H1 (cell line): ENCODE measurements around the gene RUSC2. TPM values are rescaled to one million over a fixed set of nuclear protein-coding genes. Genes with fewer than 3 reads are reported as not detected.

ENCODE experiments used
- CTCF ChIA-PET: fragments of 300-600 bp; sonication (Branson Sonifier 250); formaldehyde crosslinking; loops from one replicate; lab custom pipeline; 2021; ENCODE audit not compliant: partially characterized antibody; lab: Charles Lee
- POLR2A ChIA-PET: fragments of 300-600 bp; sonication (Branson Sonifier 250); formaldehyde crosslinking; loops from one replicate; lab custom pipeline; 2021; ENCODE audit warnings: inconsistent platforms; ENCODE audit not compliant: partially characterized antibody; lab: Charles Lee
- DNase-seq, 2 experiments: peaks; one replicate each; pipeline versions ENCODE4 v3.0.0 to v3.0.0-alpha.2; 2010 to 2022; ENCODE audit warnings: low spot score in 2 of 2, low read depth in 1 of 2, mixed read lengths in 1 of 2
- FAIRE-seq: peaks from 2 replicates; lab custom pipeline; 2011; peaks lifted over from hg19 to GRCh38; lab: Jason Lieb, UNC
- H2AFZ ChIP-seq: 2 replicates; pipeline ENCODE4 v1.8.1; 2012; ENCODE audit warnings: low read length, inconsistent platforms
- H2AK5ac ChIP-seq: 2 replicates; pipeline ENCODE4 v1.6.1; 2013; ENCODE audit warnings: low read depth, low read length
- H2BK120ac ChIP-seq: replicated peaks from 2 replicates; pipeline ENCODE3; 2013; ENCODE audit warnings: low read depth, low read length, inconsistent platforms
- H2BK12ac ChIP-seq: 2 replicates; pipeline ENCODE4 v1.6.1; 2013; ENCODE audit warnings: low read depth, low read length
- H2BK15ac ChIP-seq: 2 replicates; pipeline ENCODE4 v1.6.1; 2013; ENCODE audit warnings: low read length
- H2BK20ac ChIP-seq: 2 replicates; pipeline ENCODE4 v1.6.1; 2013; ENCODE audit warnings: low read length
- H2BK5ac ChIP-seq: 2 replicates; pipeline ENCODE4 v1.6.1; 2013; ENCODE audit warnings: low read depth, low read length
- H3K14ac ChIP-seq: 2 replicates; pipeline ENCODE4 v1.6.1; 2013; ENCODE audit warnings: inconsistent platforms; ENCODE audit not compliant: insufficient read length
- H3K18ac ChIP-seq: 2 replicates; pipeline ENCODE4 v1.6.1; 2013; ENCODE audit warnings: low read length; ENCODE audit errors: extremely low read depth
- H3K23ac ChIP-seq: 2 replicates; pipeline ENCODE4 v1.6.1; 2013; ENCODE audit warnings: inconsistent platforms; ENCODE audit not compliant: insufficient read length
- H3K23me2 ChIP-seq: 2 replicates; pipeline ENCODE4 v1.6.1; 2013; ENCODE audit warnings: low read depth, low read length
- H3K27ac ChIP-seq: 2 replicates; pipeline ENCODE4 v1.6.1; 2011; ENCODE audit warnings: low read depth, low read length, inconsistent platforms
- H3K27me3 ChIP-seq, 4 experiments: replicated peaks in 1 of 4; 1 replicate in 1 of 4; 2 replicates in 3 of 4; pipeline versions ENCODE4 v1.6.1 to v1.8.1; 2011 to 2013; ENCODE audit warnings: low read length in 3 of 4, mild to moderate bottlenecking in 3 of 4, inconsistent platforms in 2 of 4, mixed read lengths in 2 of 4, moderate library complexity in 1 of 4; ENCODE audit not compliant: control insufficient read depth in 3 of 4, insufficient read depth in 3 of 4; ENCODE audit errors: extremely low read depth in 1 of 4
- H3K36me3 ChIP-seq, 4 experiments: 2 replicates each; pipeline versions ENCODE4 v1.6.1 to v1.8.1; 2011 to 2013; ENCODE audit warnings: mild to moderate bottlenecking in 4 of 4, low read length in 3 of 4, moderate library complexity in 2 of 4, control low read depth in 1 of 4, inconsistent platforms in 1 of 4; ENCODE audit not compliant: insufficient read depth in 4 of 4, control insufficient read depth in 2 of 4
- H3K4ac ChIP-seq: replicated peaks from 2 replicates; pipeline ENCODE3; 2013; ENCODE audit warnings: low read length, low read depth, mixed read lengths, inconsistent platforms; ENCODE audit not compliant: insufficient read length
- H3K4me1 ChIP-seq, 4 experiments: replicated peaks in 1 of 4; 1 replicate in 1 of 4; 2 replicates in 3 of 4; pipeline versions ENCODE4 v1.6.1 to v1.8.1; 2011 to 2013; ENCODE audit warnings: low read length in 3 of 4, inconsistent platforms in 2 of 4, mixed read lengths in 1 of 4; ENCODE audit not compliant: insufficient read depth in 4 of 4, control insufficient read depth in 3 of 4
- H3K4me2 ChIP-seq, 2 experiments: 2 replicates each; pipeline versions ENCODE4 v1.6.1 to v1.8.1; 2011 to 2013; ENCODE audit warnings: low read depth in 2 of 2, low read length in 2 of 2, control low read depth in 1 of 2, inconsistent platforms in 1 of 2, mild to moderate bottlenecking in 1 of 2; ENCODE audit not compliant: insufficient read depth in 1 of 2
- H3K4me3 ChIP-seq, 4 experiments: fragments of 200-600, 300-600 bp in 1 of 4; sonication (generic), shearing (Covaris generic), sonication (Bioruptor Twin) in 1 of 4; 2 replicates each; pipeline versions ENCODE4 v1.5.1 to v1.8.1; 2011 to 2016; ENCODE audit warnings: low read length in 4 of 4, low read depth in 3 of 4, control low read depth in 2 of 4, inconsistent platforms in 2 of 4, mild to moderate bottlenecking in 2 of 4, mixed read lengths in 1 of 4, moderate library complexity in 1 of 4; ENCODE audit not compliant: insufficient read depth in 2 of 4; ENCODE audit errors: extremely low read depth in 1 of 4
- H3K56ac ChIP-seq: replicated peaks from 2 replicates; pipeline ENCODE3; 2013; ENCODE audit warnings: low read depth, mild to moderate bottlenecking, mixed read lengths, low read length, inconsistent platforms; ENCODE audit not compliant: insufficient read length
- H3K79me1 ChIP-seq: 2 replicates; pipeline ENCODE4 v1.6.1; 2013; ENCODE audit warnings: low read depth, low read length, control low read depth
- H3K79me2 ChIP-seq, 2 experiments: 2 replicates each; pipeline versions ENCODE4 v1.6.1 to v1.8.1; 2012 to 2013; ENCODE audit warnings: low read length in 2 of 2, mild to moderate bottlenecking in 2 of 2, inconsistent platforms in 1 of 2; ENCODE audit not compliant: insufficient read depth in 2 of 2, control insufficient read depth in 1 of 2
- H3K9ac ChIP-seq, 4 experiments: replicated peaks in 1 of 4; 1 replicate in 1 of 4; 2 replicates in 3 of 4; pipeline versions ENCODE4 v1.6.1 to v1.8.1; 2011 to 2013; ENCODE audit warnings: low read depth in 3 of 4, low read length in 3 of 4, control low read depth in 2 of 4, mild to moderate bottlenecking in 2 of 4, moderate library complexity in 2 of 4, inconsistent platforms in 1 of 4; ENCODE audit errors: extremely low read depth in 1 of 4
- H3K9me3 ChIP-seq, 2 experiments: 2 replicates each; pipeline versions ENCODE4 v1.6.1 to v1.8.1; 2012 to 2013; ENCODE audit warnings: mild to moderate bottlenecking in 2 of 2, moderate library complexity in 2 of 2, control low read depth in 1 of 2, inconsistent platforms in 1 of 2, low read depth in 1 of 2, low read length in 1 of 2, mixed read lengths in 1 of 2; ENCODE audit not compliant: insufficient read depth in 2 of 2
- H4K20me1 ChIP-seq, 2 experiments: replicated peaks in 1 of 2; 2 replicates each; pipeline versions ENCODE3 to v1.8.1; 2011 to 2013; ENCODE audit warnings: inconsistent platforms in 2 of 2, low read length in 2 of 2, mild to moderate bottlenecking in 1 of 2; ENCODE audit not compliant: insufficient read depth in 2 of 2, control insufficient read depth in 1 of 2
- H4K5ac ChIP-seq: 2 replicates; pipeline ENCODE4 v1.6.1; 2013; ENCODE audit warnings: low read length, low read depth, mixed read lengths, inconsistent platforms; ENCODE audit not compliant: insufficient read length
- H4K8ac ChIP-seq: 2 replicates; pipeline ENCODE4 v1.8.0; 2013; ENCODE audit warnings: mild to moderate bottlenecking, moderate library complexity, low read length, inconsistent platforms; ENCODE audit not compliant: insufficient read depth; ENCODE audit errors: extremely low read depth
- H4K91ac ChIP-seq: replicated peaks from 2 replicates; pipeline ENCODE3; 2013; ENCODE audit warnings: low read length, mixed read lengths, inconsistent platforms; ENCODE audit not compliant: insufficient read length
- BCL11A ChIP-seq, 2 experiments: IDR thresholded peaks; one replicate each; pipeline ENCODE4 v1.6.1; 2011; ENCODE audit warnings: low read depth in 2 of 2, low read length in 2 of 2, mild to moderate bottlenecking in 2 of 2
- CEBPB ChIP-seq: IDR thresholded peaks from 2 replicates; pipeline ENCODE4 v1.6.1; 2012; ENCODE audit warnings: low read depth, low read length
- FOSL1 ChIP-seq: IDR thresholded peaks from 2 replicates; pipeline ENCODE4 v1.6.1; 2011; ENCODE audit warnings: mild to moderate bottlenecking, low read depth, low read length, moderate library complexity; ENCODE audit not compliant: insufficient read depth
- GTF2F1 ChIP-seq: IDR thresholded peaks from 2 replicates; pipeline ENCODE4 v1.6.1; 2012; ENCODE audit warnings: low read depth, low read length, improper control_type of control experiment, borderline replicate concordance
- HDAC2 ChIP-seq, 2 experiments: fragments of 300-600 bp in 1 of 2; sonication (generic) in 1 of 2; IDR thresholded peaks; 2 replicates each; pipeline ENCODE4 v1.6.1; 2011 to 2012; ENCODE audit warnings: low read depth in 2 of 2, low read length in 2 of 2, mild to moderate bottlenecking in 2 of 2, moderate library complexity in 2 of 2, borderline replicate concordance in 1 of 2, inconsistent platforms in 1 of 2
- JUN ChIP-seq: IDR thresholded peaks from 2 replicates; pipeline ENCODE4 v1.6.1; 2011; ENCODE audit warnings: low read depth, mild to moderate bottlenecking, improper control_type of control experiment, low read length
- MAFK ChIP-seq: IDR thresholded peaks from 2 replicates; pipeline ENCODE4 v1.6.1; 2012; ENCODE audit warnings: low read depth, mild to moderate bottlenecking, improper control_type of control experiment, low read length
- PHF8 ChIP-seq: fragments of 200-600 bp; sonication (generic); conservative IDR thresholded peaks from 2 replicates; pipeline ENCODE4 v1.7.1; 2012; ENCODE audit warnings: low read depth, mild to moderate bottlenecking, inconsistent platforms, low read length, moderate library complexity
- POLR2AphosphoS5 ChIP-seq: IDR thresholded peaks from 2 replicates; pipeline ENCODE4 v1.6.1; 2011; ENCODE audit warnings: low read depth, low read length
- POU5F1 ChIP-seq: IDR thresholded peaks from 2 replicates; pipeline ENCODE4 v1.6.1; 2011; ENCODE audit warnings: low read depth, mild to moderate bottlenecking, low read length, moderate library complexity
- SIX5 ChIP-seq: IDR thresholded peaks from 2 replicates; pipeline ENCODE4 v1.6.1; 2011; ENCODE audit warnings: mild to moderate bottlenecking, low read depth, low read length
- TCF12 ChIP-seq: IDR thresholded peaks from 2 replicates; pipeline ENCODE4 v1.6.1; 2011; ENCODE audit warnings: low read depth, mild to moderate bottlenecking, low read length
- whole genome bisulfite sequencing, 2 experiments: shearing (Covaris generic) in 1 of 2; methylation state at CpG; one replicate each; pipeline versions ENCODE4 v1.1.6 to v1.1.7; 2013 to 2015; ENCODE audit warnings: low lambda C conversion rate in 2 of 2, mixed read lengths in 2 of 2, inconsistent platforms in 1 of 2, low coverage in 1 of 2, missing lambda C conversion rate in 1 of 2; ENCODE audit not compliant: insufficient replicate concordance in 2 of 2, insufficient coverage in 1 of 2, insufficient read length in 1 of 2; ENCODE audit errors: extremely low coverage in 1 of 2, missing lambda C conversion rate in 1 of 2; 5-methylcytosine and 5-hydroxymethylcytosine counted together
- polyA plus RNA-seq, 7 experiments: library from polyadenylated mRNA; depleted of rRNA in 3 of 7; stranded (reverse) in 5 of 7; unstranded in 2 of 7; fragments of >200 nt in 5 of 7; fragments of 200-250 nt in 2 of 7; gene quantifications; 1 replicate in 5 of 7; 2 replicates in 1 of 7; 4 replicates in 1 of 7; pipeline versions ENCODE4 v1.2.1 to v1.2.3, GENCODE V29; 2011 to 2013; ENCODE audit warnings: missing spikeins in 2 of 7, mixed read lengths in 2 of 7
- total RNA-seq: library from RNA; stranded (reverse); fragmentation: NEBNext Ultra II Directional; extraction: Animal tissue kit (Norgen Biotek cat#: 25700); gene quantifications from 2 replicates; pipeline ENCODE4 v1.2.1, GENCODE V29; 2021
- TF ChIP-seq, protein P1 (sequence below): IDR thresholded peaks from 2 replicates; pipeline ENCODE4 v1.6.1; 2012; ENCODE audit warnings: inconsistent platforms

The RUSC2 gene
- total and polyA plus RNA-seq, 2 of the 8 experiments (the other 6 are each of a cell fraction or from before 2014, with no cell fraction given) = 4.2 to 7.9 TPM

DNA sequence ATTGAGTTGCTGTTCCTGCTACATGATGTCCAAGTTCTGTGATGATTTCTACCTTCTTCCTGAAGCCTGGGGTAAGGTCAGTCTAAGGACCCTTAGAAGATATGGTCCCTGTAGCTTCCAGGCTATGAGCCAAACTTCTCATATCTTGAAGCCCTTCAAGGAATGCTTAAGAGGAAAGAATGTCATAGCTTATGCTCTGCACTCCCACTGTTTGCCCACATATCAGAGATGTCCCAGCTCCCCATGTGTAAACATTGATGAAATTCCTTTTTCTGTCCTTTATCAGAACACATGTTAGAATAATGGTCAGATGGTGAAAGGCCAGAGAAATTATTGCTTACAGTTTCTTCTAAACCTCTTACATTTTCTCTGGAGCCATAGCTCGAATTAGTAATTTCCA is 41.4 kb upstream of the RUSC2 start:
- no peak overlapping the region for H2AK5ac ChIP-seq
- H3K23ac ChIP-seq = no peak overlapping the region
- ChIA-PET POLR2A (interaction anchor here (1.1 kb wide), 1 partner anchor 70 kb away, joined by 3 read pairs; no protein-coding TSS in a partner anchor), CTCF (interaction anchor here (0.7 to 1.7 kb wide), 6 partner anchors 9 to 105 kb away, joined by 3 to 5 read pairs (median 3); no protein-coding TSS in a partner anchor)
- DNase-seq = no peak
- H2BK5ac ChIP-seq = no peak overlapping the region
- no peaks in the 10 kb centered on the region for H3K79me1 ChIP-seq
- no peak overlapping the region for H2AFZ ChIP-seq
- H4K20me1 ChIP-seq = no peaks in the 10 kb centered on the region
- H4K5ac ChIP-seq = no peak overlapping the region
- no peak overlapping the region for H3K4me3 ChIP-seq
- WGBS, 2 experiments = 100% methylated on average over 1 of the region's 1 CpG; no CpG with 5 or more reads in 1 of the 2 experiments
- H2BK20ac ChIP-seq = no peak overlapping the region
- no peak overlapping the region for H3K27ac ChIP-seq
- H4K8ac ChIP-seq = no peak overlapping the region
- no peak for FAIRE-seq
- H2BK12ac ChIP-seq = no peak overlapping the region
- no peak overlapping the region for H3K56ac ChIP-seq
- peaks cover 0 to 6% of the 10 kb centered on the region in 2 experiments; a peak in 1 of 4 replicates for H3K9me3 ChIP-seq
- no peaks in the 10 kb centered on the region; the same call in 1 of the 2 replicates for H3K23me2 ChIP-seq
- no peak overlapping the region for H3K14ac ChIP-seq
- H3K9ac ChIP-seq = no peak overlapping the region
- H3K4me2 ChIP-seq = no peak overlapping the region
- no peak overlapping the region for H2BK120ac ChIP-seq
- H3K27me3 ChIP-seq = no peaks in the 10 kb centered on the region
- no peak overlapping the region for H2BK15ac ChIP-seq
- H3K4me1 ChIP-seq = peaks cover 0 to 3% (median 0%) of the 10 kb centered on the region in 4 experiments; a peak in 1 of 7 replicates
- no peak for TF ChIP-seq SIX5
- no peak for TF ChIP-seq BCL11A (IDR thresholded peaks at IDR 0.05; ENCODE audit: low read depth in 2 of 2, low read length in 2 of 2)
- no peak for TF ChIP-seq PHF8
- TF ChIP-seq JUN = no peak
- no peak for TF ChIP-seq CEBPB
- no peak for TF ChIP-seq POLR2AphosphoS5
- no peak for TF ChIP-seq FOSL1
- TF ChIP-seq TCF12 = no peak
- TF ChIP-seq, protein P1, sequence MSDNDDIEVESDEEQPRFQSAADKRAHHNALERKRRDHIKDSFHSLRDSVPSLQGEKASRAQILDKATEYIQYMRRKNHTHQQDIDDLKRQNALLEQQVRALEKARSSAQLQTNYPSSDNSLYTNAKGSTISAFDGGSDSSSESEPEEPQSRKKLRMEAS = no peak
- TF ChIP-seq MAFK = no peak
- TF ChIP-seq GTF2F1 = no peak
- no peak for TF ChIP-seq HDAC2 (IDR thresholded peaks at IDR 0.05; ENCODE audit: borderline replicate concordance in 1 of 2, low read depth in 2 of 2, low read length in 2 of 2)
- no peak for TF ChIP-seq POU5F1
- H3K4ac ChIP-seq = no peak overlapping the region
- H4K91ac ChIP-seq = no peak overlapping the region
- no peaks in the 10 kb centered on the region for H3K36me3 ChIP-seq
- H3K18ac ChIP-seq = no peak overlapping the region
- H3K79me2 ChIP-seq = no peaks in the 10 kb centered on the region
